ENCODE results near the gene FOXRED2.

- TF ChIP-seq EZH2phosphoT487 (IDR thresholded peaks at IDR 0.05), result no peak
- TF ChIP-seq, protein P1, sequence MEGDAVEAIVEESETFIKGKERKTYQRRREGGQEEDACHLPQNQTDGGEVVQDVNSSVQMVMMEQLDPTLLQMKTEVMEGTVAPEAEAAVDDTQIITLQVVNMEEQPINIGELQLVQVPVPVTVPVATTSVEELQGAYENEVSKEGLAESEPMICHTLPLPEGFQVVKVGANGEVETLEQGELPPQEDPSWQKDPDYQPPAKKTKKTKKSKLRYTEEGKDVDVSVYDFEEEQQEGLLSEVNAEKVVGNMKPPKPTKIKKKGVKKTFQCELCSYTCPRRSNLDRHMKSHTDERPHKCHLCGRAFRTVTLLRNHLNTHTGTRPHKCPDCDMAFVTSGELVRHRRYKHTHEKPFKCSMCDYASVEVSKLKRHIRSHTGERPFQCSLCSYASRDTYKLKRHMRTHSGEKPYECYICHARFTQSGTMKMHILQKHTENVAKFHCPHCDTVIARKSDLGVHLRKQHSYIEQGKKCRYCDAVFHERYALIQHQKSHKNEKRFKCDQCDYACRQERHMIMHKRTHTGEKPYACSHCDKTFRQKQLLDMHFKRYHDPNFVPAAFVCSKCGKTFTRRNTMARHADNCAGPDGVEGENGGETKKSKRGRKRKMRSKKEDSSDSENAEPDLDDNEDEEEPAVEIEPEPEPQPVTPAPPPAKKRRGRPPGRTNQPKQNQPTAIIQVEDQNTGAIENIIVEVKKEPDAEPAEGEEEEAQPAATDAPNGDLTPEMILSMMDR (IDR thresholded peaks at IDR 0.05), result no peak
Observed at GRCh38 chr22:36447632-36448031, 59.2 kb downstream of the FOXRED2 start.

Data from neural progenitor cell (in vitro differentiated cells).